ENCODE results near the gene CHST3. TPM values are rescaled to one million over a fixed set of nuclear protein-coding genes. Genes with fewer than 3 reads are reported as not detected.

The CHST3 gene
- total RNA-seq, 1 donor from 2014 or later = 41.4 TPM

DNA sequence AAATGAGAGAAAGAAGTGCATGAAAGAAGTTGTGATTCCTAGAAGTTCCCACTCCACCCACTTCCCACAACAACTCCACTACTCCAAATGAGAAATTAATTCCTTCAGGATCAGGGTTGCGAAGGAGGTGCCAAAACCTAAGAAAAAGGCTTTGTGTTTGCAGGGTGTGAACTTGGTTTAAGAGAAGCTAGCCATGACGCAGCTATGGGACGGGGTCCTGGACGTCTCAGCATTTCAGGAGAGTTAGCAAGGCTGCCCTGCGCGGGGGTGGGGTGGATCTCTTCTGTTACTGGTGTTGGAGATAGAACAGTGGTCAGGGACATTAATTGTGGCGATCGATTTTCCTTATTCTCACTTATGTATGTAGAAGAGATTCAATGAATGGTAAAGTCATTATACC lies 61.2 kb downstream of the CHST3 start:
- peaks cover 0 to 10% of the 10 kb centered on the region in 2 donors for H3K4me1 ChIP-seq
- H3K9me3 ChIP-seq = no peaks in the 10 kb centered on the region
- TF ChIP-seq, protein P1, sequence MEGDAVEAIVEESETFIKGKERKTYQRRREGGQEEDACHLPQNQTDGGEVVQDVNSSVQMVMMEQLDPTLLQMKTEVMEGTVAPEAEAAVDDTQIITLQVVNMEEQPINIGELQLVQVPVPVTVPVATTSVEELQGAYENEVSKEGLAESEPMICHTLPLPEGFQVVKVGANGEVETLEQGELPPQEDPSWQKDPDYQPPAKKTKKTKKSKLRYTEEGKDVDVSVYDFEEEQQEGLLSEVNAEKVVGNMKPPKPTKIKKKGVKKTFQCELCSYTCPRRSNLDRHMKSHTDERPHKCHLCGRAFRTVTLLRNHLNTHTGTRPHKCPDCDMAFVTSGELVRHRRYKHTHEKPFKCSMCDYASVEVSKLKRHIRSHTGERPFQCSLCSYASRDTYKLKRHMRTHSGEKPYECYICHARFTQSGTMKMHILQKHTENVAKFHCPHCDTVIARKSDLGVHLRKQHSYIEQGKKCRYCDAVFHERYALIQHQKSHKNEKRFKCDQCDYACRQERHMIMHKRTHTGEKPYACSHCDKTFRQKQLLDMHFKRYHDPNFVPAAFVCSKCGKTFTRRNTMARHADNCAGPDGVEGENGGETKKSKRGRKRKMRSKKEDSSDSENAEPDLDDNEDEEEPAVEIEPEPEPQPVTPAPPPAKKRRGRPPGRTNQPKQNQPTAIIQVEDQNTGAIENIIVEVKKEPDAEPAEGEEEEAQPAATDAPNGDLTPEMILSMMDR (IDR thresholded peaks at IDR 0.05) = no peak
- H3K27me3 ChIP-seq = no peaks in the 10 kb centered on the region
- H3K27ac ChIP-seq = no peak overlapping the region
- DNase-seq (ENCODE audit: low spot score in 2 of 2) = no peak
- intact Hi-C loops (cut with DNase I) = loop anchor here (2.0 kb wide), 1 partner anchor 13 kb away; no protein-coding TSS in a partner anchor
- no peak overlapping the region for H3K4me3 ChIP-seq
- no peaks in the 10 kb centered on the region for H3K36me3 ChIP-seq

DNA sequence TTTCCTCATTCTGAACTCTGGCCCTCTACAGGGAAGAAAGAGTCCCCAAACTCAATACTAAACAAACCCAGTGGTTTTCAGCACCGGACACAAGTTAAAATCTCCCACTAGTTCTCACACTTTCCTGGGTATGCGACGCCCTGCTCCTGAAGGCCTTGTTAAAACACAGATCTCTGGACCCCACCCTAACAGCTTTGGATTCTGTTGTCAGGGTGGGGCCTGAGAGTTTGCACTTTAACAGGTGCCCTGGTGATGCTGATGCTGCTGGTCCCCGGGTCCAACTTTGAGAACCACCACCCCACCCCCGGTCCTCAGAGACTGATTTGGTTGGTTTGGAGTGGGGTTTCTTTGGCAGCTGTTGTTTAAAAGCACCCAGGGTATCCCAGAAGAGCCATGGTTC lies 61.6 kb downstream of the CHST3 start:
- Histone ChIP-seq H3K9me3 (no peaks in the 10 kb centered on the region), H3K4me3 (no peak overlapping the region), H3K4me1 (peaks cover 0 to 10% of the 10 kb centered on the region in 2 donors), H3K27me3 (no peaks in the 10 kb centered on the region), H3K36me3 (no peaks in the 10 kb centered on the region), H3K27ac (no peak overlapping the region)
- TF ChIP-seq, protein P1 (IDR thresholded peaks at IDR 0.05) = no peak
- no peak for DNase-seq (ENCODE audit: low spot score in 2 of 2)
- intact Hi-C loops (cut with DNase I) = loop anchor here (2.0 kb wide), 1 partner anchor 13 kb away; no protein-coding TSS in a partner anchor

- H3K27ac ChIP-seq = no peak overlapping the region
- H3K27me3 ChIP-seq = no peaks in the 10 kb centered on the region
- intact Hi-C loops (cut with DNase I) = no loop called here
- H3K36me3 ChIP-seq = no peaks in the 10 kb centered on the region
- TF ChIP-seq, protein P1 (IDR thresholded peaks at IDR 0.05) = no peak
- H3K4me1 ChIP-seq = peaks cover 0 to 8% of the 10 kb centered on the region in 2 donors
- no peak for DNase-seq (ENCODE audit: low spot score in 2 of 2)
- no peaks in the 10 kb centered on the region for H3K9me3 ChIP-seq
- H3K4me3 ChIP-seq = no peak overlapping the region
These were observed 62.3 kb downstream of the CHST3 start for GRCh38 chr10:72026278-72027111.

- TF ChIP-seq, protein P1 (IDR thresholded peaks at IDR 0.05) = no peak
- Histone ChIP-seq H3K9me3 (no peaks in the 10 kb centered on the region), H3K4me3 (no peak overlapping the region), H3K27me3 (no peaks in the 10 kb centered on the region), H3K36me3 (no peaks in the 10 kb centered on the region), H3K27ac (no peak overlapping the region), H3K4me1 (no peaks in the 10 kb centered on the region)
- DNase-seq (ENCODE audit: low spot score in 2 of 2) = no peak
- intact Hi-C loops (cut with DNase I) = no loop called here
These were observed 63.3 kb downstream of the CHST3 start for GRCh38 chr10:72027498-72027897.

GRCh38 chr10:72029414-72029813 lies 65.2 kb downstream of the CHST3 start:
- H3K4me3 ChIP-seq = no peak overlapping the region
- no peaks in the 10 kb centered on the region for H3K9me3 ChIP-seq
- intact Hi-C loops (cut with DNase I) = no loop called here
- TF ChIP-seq, protein P1 (IDR thresholded peaks at IDR 0.05) = no peak
- no peaks in the 10 kb centered on the region for H3K27me3 ChIP-seq
- no peak overlapping the region for H3K27ac ChIP-seq
- H3K4me1 ChIP-seq = no peaks in the 10 kb centered on the region
- no peaks in the 10 kb centered on the region for H3K36me3 ChIP-seq
- no peak for DNase-seq (ENCODE audit: low spot score in 2 of 2)

All from ascending aorta (tissue), 2 donors.